NCI-H1092 (cell line): Measurements from ENCODE around the gene SAMD4B.

Source experiments
- DNase-seq: peaks from one replicate; lab custom pipeline; 2025; lab: John Stamatoyannopoulos, UW

SAMD4B gene

GRCh38 chr19:39425744-39426143 is 83.5 kb downstream of the SAMD4B start:
- DNase-seq = no peak

- DNase-seq = no peak
These were observed 83.9 kb downstream of the SAMD4B start for GRCh38 chr19:39426170-39426569.

GRCh38 chr19:39427707-39428106 is 85.5 kb downstream of the SAMD4B start:
- no peak for DNase-seq

GRCh38 chr19:39428283-39429112 is 86.3 kb downstream of the SAMD4B start:
- DNase-seq = no peak

GRCh38 chr19:39430675-39431593 is 88.7 kb downstream of the SAMD4B start:
- DNase-seq = no peak

GRCh38 chr19:39432677-39433025 is 90.4 kb downstream of the SAMD4B start:
- no peak for DNase-seq

GRCh38 chr19:39433480-39434079 is 91.4 kb downstream of the SAMD4B start:
- DNase-seq = no peak

- DNase-seq = no peak
These were observed 92.2 kb downstream of the SAMD4B start for GRCh38 chr19:39434123-39435076.
